DND-41 (cell line): ENCODE measurements around the gene SCAF8.

ENCODE experiments used
- EZH2 ChIP-seq: IDR thresholded peaks from 3 replicates; pipeline ENCODE4 v1.6.1; 2012; ENCODE audit warnings: borderline replicate concordance, low read depth, mild to moderate bottlenecking, moderate library complexity, low read length, inconsistent platforms; ENCODE audit not compliant: severe bottlenecking
- TF ChIP-seq, protein P1 (sequence below): IDR thresholded peaks from 2 replicates; pipeline ENCODE4 v1.5.1; 2012; ENCODE audit warnings: borderline replicate concordance, low read length, moderate library complexity, mild to moderate bottlenecking; ENCODE audit not compliant: poor library complexity, severe bottlenecking; ENCODE audit errors: extremely low read depth

DNA sequence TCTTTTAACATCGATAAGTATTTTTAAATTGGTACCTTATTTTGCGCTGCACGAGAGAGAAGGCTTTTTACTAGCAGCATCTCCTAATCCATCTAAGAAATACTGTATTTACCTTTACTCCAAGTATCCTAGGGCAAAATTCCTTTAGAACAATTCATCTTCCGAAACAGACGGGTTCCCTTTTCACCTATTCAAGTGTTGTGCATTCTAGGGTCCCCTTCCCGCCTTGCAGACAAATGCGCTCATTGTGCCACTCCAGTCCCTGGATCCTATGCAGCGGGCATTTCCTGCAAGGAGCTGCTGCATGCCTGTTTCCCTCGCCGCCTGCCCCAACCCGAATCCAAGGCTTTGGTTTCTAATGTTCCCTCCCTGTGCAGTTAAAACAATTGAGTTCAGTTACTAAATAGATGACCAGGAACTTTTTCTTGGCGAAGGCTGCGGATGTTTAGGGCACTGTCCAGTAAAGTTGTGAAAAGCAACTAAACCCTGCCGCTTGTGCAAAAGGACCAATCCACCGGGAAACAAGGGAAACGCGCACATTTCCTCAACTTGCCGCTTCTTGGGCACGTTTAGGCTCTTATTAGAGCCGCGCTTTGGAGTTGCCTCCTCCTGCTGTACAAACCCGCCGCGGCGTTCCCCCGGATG is 556 bp upstream of the SCAF8 start:
- TF ChIP-seq, protein P1, sequence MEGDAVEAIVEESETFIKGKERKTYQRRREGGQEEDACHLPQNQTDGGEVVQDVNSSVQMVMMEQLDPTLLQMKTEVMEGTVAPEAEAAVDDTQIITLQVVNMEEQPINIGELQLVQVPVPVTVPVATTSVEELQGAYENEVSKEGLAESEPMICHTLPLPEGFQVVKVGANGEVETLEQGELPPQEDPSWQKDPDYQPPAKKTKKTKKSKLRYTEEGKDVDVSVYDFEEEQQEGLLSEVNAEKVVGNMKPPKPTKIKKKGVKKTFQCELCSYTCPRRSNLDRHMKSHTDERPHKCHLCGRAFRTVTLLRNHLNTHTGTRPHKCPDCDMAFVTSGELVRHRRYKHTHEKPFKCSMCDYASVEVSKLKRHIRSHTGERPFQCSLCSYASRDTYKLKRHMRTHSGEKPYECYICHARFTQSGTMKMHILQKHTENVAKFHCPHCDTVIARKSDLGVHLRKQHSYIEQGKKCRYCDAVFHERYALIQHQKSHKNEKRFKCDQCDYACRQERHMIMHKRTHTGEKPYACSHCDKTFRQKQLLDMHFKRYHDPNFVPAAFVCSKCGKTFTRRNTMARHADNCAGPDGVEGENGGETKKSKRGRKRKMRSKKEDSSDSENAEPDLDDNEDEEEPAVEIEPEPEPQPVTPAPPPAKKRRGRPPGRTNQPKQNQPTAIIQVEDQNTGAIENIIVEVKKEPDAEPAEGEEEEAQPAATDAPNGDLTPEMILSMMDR: no peak
- no peak for TF ChIP-seq EZH2
